ENCODE results near the gene JAM3.

GRCh38 chr11:134098566-134099184 is 29.8 kb downstream of the JAM3 start:
- TF ChIP-seq CTCF (IDR thresholded peaks at IDR 0.05; ENCODE audit: low read depth, low read length, poor library complexity, severe bottlenecking) = peak; percentile 47
- no peak for TF ChIP-seq EZH2phosphoT487 (IDR thresholded peaks at IDR 0.05; ENCODE audit: borderline replicate concordance, low read length)

All from DOHH2 (cell line).